Psoas muscle (tissue), 8 donors: Measurements from ENCODE around the gene GRID1. TPM values are rescaled to one million over a fixed set of nuclear protein-coding genes. Genes with fewer than 3 reads are reported as not detected.

Experiments used
- ATAC-seq, 4 donors: fragments of 200-7000 bp; cut with Tn5 transposase; one replicate each; pipeline ENCODE4 v1.9.1; 2020; ENCODE audit warnings: moderate library complexity in 3 of 4, mild to moderate bottlenecking in 2 of 4
- DNase-seq, 2 donors: peaks; one replicate each; pipeline ENCODE4 v3.0.0-alpha.2; 2020
- H3K27ac ChIP-seq: fragments of 200-600 bp; one replicate; pipeline ENCODE4 v1.8.0; 2022
- H3K27me3 ChIP-seq, 3 donors: fragments of 200-600 bp in 1 of 3; one replicate each; pipeline versions ENCODE4 v1.6.1 to v1.8.0; 2013 to 2022; ENCODE audit warnings: low read length in 2 of 3, mild to moderate bottlenecking in 2 of 3, moderate library complexity in 1 of 3; ENCODE audit not compliant: insufficient read depth in 3 of 3
- H3K36me3 ChIP-seq, 2 donors: fragments of 200-600 bp in 1 of 2; one replicate each; pipeline versions ENCODE4 v1.6.1 to v1.8.0; 2013 to 2022; ENCODE audit warnings: low read depth in 1 of 2, mild to moderate bottlenecking in 1 of 2, moderate library complexity in 1 of 2; ENCODE audit not compliant: insufficient read depth in 1 of 2
- H3K4me1 ChIP-seq: fragments of 200-600 bp; one replicate; pipeline ENCODE4 v1.8.0; 2022
- H3K4me3 ChIP-seq: fragments of 200-600 bp; one replicate; pipeline ENCODE4 v1.8.0; 2022; ENCODE audit warnings: mild to moderate bottlenecking
- H3K9me3 ChIP-seq: fragments of 200-600 bp; one replicate; pipeline ENCODE4 v1.8.0; 2022
- WGBS, 3 donors: extraction: QIAGEN DNeasy Blood & Tissue Kit; methylation state at CpG; one replicate each; pipeline versions ENCODE4 v1.1.6 to v1.1.7; 2013; 5-methylcytosine and 5-hydroxymethylcytosine counted together
- intact Hi-C, 2 donors: fragments of 100-400 bp; cut with DNase I; formaldehyde crosslinking; loops; one replicate each; pipeline versions ENCODE4 v1.11.0 to v1.14.2; 2022
- polyA plus RNA-seq, 3 donors: library from polyadenylated mRNA; stranded (reverse); fragments of 200-250 nt; gene quantifications; one replicate each; pipeline ENCODE4 v1.2.3, GENCODE V29; 2013
- total RNA-seq, 4 donors: library from RNA; stranded (reverse); fragmentation: NEBNext Ultra II Directional in 2 of 4; extraction: Animal tissue kit (Norgen Biotek cat#: 25700) in 2 of 4; gene quantifications; one replicate each; pipeline versions ENCODE4 v1.2.1 to v1.2.4, GENCODE V29; 2021 to 2023
- TF ChIP-seq, protein P1 (sequence below): fragments of 200-600 bp; IDR thresholded peaks from one replicate; pipeline ENCODE4 v1.8.0; 2022; ENCODE audit warnings: antibody characterized with exemption
- donor health status: healthy with polysubstance abuse.
- donor health status: DM: no; HTN: no; CAD: no; lungs with moderate emphysema.
- donor health status: Bipolar disorder and iron deficiency.
- donor health status: healthy.
- donor health status: DM: yes; HTN: yes; CAD: no.
- donor health status: DM: no; HTN: no; CAD: no.
- donor health status: DM: no; HTN: no; CAD: no.
- donor health status: DM: yes; HTN: yes; CAD: no.

GRID1 gene
- total and polyA plus RNA-seq, 7 donors, result 0.17 to 0.56 (median 0.24) TPM

DNA sequence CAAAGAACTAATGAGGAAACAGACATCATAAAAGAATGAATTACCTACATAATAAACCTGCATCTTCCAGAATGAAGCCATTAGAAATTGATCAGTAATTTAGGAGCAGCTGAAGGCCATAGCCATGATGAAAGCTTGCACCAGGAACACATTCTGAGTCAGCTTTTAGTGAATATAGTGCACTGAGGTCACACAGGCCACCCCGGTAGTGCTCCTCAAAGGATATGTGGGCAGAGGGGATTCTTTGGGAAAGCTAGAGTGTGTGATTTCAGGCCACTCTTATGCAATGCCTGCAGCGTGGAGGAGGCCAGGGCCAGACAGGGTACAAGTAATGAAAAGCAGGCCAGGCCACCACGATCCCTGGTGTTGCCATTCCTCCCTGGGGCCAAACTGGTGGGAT is 451.9 kb downstream of the GRID1 start:
- intact Hi-C loops, result no loop called here

DNA sequence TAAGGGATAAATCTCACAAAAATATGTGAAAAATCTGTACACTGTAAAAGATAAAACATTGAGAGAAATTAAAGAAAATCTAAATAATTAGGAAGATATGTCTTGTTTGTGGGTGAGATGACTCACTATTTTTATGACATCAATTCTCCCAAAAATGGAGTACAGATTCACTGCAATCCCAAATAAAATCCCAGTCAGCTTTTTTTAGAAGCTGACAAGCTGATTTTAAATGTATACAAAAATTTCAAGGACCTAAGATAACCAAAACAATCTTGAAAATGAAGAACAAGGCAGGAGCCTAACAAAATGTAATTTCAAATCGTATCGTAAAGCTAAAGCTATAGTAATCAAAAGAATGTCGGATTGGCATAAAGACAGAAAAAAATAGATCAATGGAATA is 458.1 kb downstream of the GRID1 start:
- no peak for DNase-seq
- 77 to 95% (median 89%) methylated on average over 3 of the region's 3 CpGs for WGBS, 3 donors
- intact Hi-C loops, result no loop called here
- H3K27me3 ChIP-seq, result no peaks in the 10 kb centered on the region
- no peaks in the 10 kb centered on the region for H3K9me3 ChIP-seq
- no peak for ATAC-seq
- TF ChIP-seq, protein P1, sequence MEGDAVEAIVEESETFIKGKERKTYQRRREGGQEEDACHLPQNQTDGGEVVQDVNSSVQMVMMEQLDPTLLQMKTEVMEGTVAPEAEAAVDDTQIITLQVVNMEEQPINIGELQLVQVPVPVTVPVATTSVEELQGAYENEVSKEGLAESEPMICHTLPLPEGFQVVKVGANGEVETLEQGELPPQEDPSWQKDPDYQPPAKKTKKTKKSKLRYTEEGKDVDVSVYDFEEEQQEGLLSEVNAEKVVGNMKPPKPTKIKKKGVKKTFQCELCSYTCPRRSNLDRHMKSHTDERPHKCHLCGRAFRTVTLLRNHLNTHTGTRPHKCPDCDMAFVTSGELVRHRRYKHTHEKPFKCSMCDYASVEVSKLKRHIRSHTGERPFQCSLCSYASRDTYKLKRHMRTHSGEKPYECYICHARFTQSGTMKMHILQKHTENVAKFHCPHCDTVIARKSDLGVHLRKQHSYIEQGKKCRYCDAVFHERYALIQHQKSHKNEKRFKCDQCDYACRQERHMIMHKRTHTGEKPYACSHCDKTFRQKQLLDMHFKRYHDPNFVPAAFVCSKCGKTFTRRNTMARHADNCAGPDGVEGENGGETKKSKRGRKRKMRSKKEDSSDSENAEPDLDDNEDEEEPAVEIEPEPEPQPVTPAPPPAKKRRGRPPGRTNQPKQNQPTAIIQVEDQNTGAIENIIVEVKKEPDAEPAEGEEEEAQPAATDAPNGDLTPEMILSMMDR, result no peak
- H3K27ac ChIP-seq, result no peak overlapping the region
- H3K4me1 ChIP-seq, result no peaks in the 10 kb centered on the region
- H3K36me3 ChIP-seq, result no peaks in the 10 kb centered on the region
- H3K4me3 ChIP-seq, result no peak overlapping the region

More for the DNA sequence above, 451.9 kb downstream of the GRID1 start:
- Histone ChIP-seq H3K4me1 (no peaks in the 10 kb centered on the region), H3K9me3 (no peaks in the 10 kb centered on the region), H3K27me3 (peaks cover 0 to 2% (median 0%) of the 10 kb centered on the region in 3 donors), H3K27ac (no peak overlapping the region), H3K4me3 (no peak overlapping the region), H3K36me3 (no peaks in the 10 kb centered on the region)
- TF ChIP-seq, protein P1, result no peak
- 80 to 94% (median 84%) methylated on average over 3 of the region's 3 CpGs for WGBS, 3 donors
- no peak for ATAC-seq
- no peak for DNase-seq

DNA sequence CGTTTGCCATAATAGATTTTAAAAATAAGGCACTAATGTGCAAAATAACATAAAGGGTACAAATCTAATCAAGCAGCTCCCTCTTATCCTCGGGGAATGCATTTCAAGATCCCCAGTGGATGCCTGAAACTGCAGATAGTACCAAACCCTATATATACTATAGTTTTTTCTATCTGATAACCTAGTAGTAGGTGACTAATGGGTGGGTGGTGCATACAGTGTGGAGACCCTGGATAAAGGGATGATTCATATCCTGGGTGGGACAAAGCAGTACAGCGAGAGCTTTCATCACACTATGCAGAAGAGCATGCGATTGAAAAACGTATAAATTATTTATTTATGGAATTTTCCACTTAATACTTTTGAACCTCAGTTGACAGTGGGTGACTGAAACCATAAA is 464.5 kb downstream of the GRID1 start:
- 67 to 80% (median 79%) methylated on average over 5 of the region's 5 CpGs for WGBS, 3 donors
- TF ChIP-seq, protein P1, result no peak

DNA sequence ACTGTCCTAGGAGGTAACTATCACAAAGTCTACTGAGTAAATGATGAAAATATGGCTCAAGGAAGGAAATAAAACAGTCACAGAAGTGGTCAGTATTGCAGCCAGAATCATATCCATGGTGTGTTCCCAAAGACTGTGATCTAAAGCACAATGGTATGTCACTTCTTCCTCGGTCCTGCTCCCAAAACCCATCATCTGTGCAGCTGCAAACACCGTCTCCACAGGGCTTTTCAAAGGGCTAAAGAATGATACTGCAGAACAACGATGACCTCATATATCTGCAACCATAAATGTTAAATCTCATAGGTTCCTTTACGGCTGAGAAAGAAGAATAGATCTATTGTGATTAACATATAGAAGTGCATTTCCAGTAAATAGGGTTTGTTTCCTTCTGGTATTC is 465.0 kb downstream of the GRID1 start:
- TF ChIP-seq, protein P1, result no peak
- whole genome bisulfite sequencing, 3 donors, result 60 to 73% (median 71%) methylated on average over 4 of the region's 4 CpGs
- H3K4me1 ChIP-seq, result no peaks in the 10 kb centered on the region

More for the DNA sequence above, 464.5 kb downstream of the GRID1 start:
- no peak overlapping the region for H3K27ac ChIP-seq
- H3K4me3 ChIP-seq, result no peak overlapping the region
- H3K27me3 ChIP-seq, result peaks cover 0 to 2% (median 0%) of the 10 kb centered on the region in 3 donors
- no peaks in the 10 kb centered on the region for H3K9me3 ChIP-seq
- DNase-seq (no peak), ATAC-seq (no peak)
- H3K4me1 ChIP-seq, result no peaks in the 10 kb centered on the region
- intact Hi-C loops, result no loop called here
- no peaks in the 10 kb centered on the region for H3K36me3 ChIP-seq

DNA sequence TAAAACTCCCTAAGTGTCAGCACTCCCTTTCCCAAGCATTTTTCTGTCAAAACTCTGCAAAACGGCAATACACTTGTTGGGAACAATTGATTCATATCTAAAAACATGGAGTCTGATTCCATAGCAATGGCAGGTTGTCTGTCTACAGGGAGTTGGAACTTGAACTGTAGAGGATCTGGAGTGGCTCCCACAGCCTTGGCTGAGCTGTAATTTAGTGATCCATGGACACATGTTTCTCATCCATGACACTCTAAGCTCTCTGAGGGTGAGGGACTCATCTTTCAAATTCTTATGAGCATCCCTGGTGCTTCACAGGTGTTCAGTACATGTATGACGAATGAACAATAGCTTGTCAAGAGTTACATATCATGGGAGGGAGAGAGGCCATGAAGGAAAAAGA is 466.1 kb downstream of the GRID1 start:
- H3K9me3 ChIP-seq, result no peaks in the 10 kb centered on the region
- ATAC-seq (no peak), DNase-seq (no peak)
- peaks cover 0 to 2% (median 0%) of the 10 kb centered on the region in 3 donors for H3K27me3 ChIP-seq
- 51 to 68% (median 63%) methylated on average over 2 of the region's 2 CpGs for WGBS, 3 donors
- TF ChIP-seq, protein P1, result no peak
- intact Hi-C loops, result no loop called here
- H3K27ac ChIP-seq, result no peak overlapping the region
- no peak overlapping the region for H3K4me3 ChIP-seq
- H3K36me3 ChIP-seq, result no peaks in the 10 kb centered on the region
- H3K4me1 ChIP-seq, result no peaks in the 10 kb centered on the region

More for the DNA sequence above, 465.0 kb downstream of the GRID1 start:
- H3K9me3 ChIP-seq, result no peaks in the 10 kb centered on the region
- ATAC-seq (no peak), DNase-seq (no peak)
- peaks cover 0 to 2% (median 0%) of the 10 kb centered on the region in 3 donors for H3K27me3 ChIP-seq
- H3K27ac ChIP-seq, result no peak overlapping the region
- H3K36me3 ChIP-seq, result no peaks in the 10 kb centered on the region
- no peak overlapping the region for H3K4me3 ChIP-seq
- intact Hi-C loops, result no loop called here
